ENCODE measurements around the gene ENG.

The ENG gene

GRCh38 chr9:127802576-127803443, 51.6 kb downstream of the ENG start, which contains the start of gene FPGS:
Gene FPGS (plus strand): TSS chr9:127802882. CDS start chr9:127802925, 43 bp downstream.
- FAIRE-seq (no peak), DNase-seq (ENCODE audit: insufficient read length, low spot score) (peak; percentile 98)
- peak; percentile 85 for TF ChIP-seq POLR2A (IDR thresholded peaks at IDR 0.05; ENCODE audit: low read depth, low read length)

DNA sequence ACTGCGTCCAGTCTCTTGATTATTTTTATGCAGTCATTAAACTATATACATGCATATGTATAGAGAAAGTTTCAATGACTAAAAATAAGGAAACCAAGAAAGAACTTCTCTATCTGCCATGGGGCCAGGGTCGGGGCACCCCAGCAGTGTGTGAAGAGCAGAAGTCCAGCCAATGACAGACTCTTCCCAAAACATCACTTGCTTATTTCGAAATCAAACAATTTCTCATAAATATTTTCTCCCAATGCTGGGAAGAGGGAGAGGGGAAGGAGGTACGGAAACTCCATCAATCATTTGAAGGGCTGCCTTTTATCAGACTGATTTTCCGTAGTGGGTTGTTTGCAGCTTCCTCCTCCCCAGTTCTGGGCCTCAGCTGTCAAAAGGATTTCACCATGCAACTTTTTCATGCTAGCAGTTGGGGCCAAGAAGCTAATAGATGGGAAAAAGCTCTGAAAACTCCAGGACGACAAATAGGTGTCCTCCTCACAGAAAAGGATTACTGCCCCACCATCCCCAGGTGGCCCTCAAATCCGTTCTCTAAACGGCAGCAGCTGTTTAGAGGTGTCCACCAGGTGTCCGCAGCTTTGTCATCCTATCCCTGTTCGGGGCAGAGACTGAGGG, 52.4 kb downstream of the ENG start:
- DNase-seq (ENCODE audit: insufficient read length, low spot score) (no peak), FAIRE-seq (no peak)
- TF ChIP-seq POLR2A (IDR thresholded peaks at IDR 0.05; ENCODE audit: low read depth, low read length) = no peak

- DNase-seq (ENCODE audit: insufficient read length, low spot score) = no peak
Measured at GRCh38 chr9:127796852-127797370, 57.5 kb downstream of the ENG start.

DNA sequence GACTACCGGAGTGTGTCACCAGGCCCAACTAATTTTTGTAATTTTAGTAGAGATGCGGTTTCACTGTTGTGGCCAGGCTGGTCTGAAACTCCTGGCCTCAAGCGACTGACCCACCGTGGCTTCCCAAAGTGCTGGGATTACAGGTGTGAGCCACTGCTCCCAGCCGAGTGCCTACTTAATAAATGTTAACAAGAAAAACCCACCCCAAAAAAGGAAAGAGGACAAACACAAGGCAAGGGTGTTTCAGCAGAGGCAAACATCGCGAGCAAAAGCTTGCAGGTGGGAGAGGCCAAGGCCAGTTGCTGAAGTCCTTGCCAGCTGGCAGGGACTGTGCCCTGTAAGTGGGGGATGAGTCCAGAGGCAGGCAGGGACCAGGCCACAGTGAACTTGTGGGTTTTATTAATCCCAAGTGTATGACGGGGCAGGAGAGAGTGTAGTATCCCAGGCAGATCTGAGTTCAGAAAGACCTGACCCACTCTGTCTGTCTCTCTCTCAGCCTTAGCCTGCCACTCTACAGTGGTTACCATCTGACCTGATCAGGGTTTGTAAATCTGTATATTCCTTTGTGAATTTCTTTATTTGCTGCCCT, 58.1 kb downstream of the ENG start:
- no peak for TF ChIP-seq POLR2A (IDR thresholded peaks at IDR 0.05; ENCODE audit: low read depth, low read length)
- DNase-seq (ENCODE audit: insufficient read length, low spot score) = no peak
- no peak for FAIRE-seq

More at GRCh38 chr9:127796852-127797370, 57.5 kb downstream of the ENG start:
- no peak for TF ChIP-seq POLR2A (IDR thresholded peaks at IDR 0.05; ENCODE audit: low read depth, low read length)
- FAIRE-seq = no peak

- DNase-seq (ENCODE audit: insufficient read length, low spot score) (no peak), FAIRE-seq (no peak)
- TF ChIP-seq POLR2A (IDR thresholded peaks at IDR 0.05; ENCODE audit: low read depth, low read length) = no peak
Measured at GRCh38 chr9:127794001-127794791, 60.3 kb downstream of the ENG start.

GRCh38 chr9:127793093-127793708, 61.3 kb downstream of the ENG start:
- FAIRE-seq (no peak), DNase-seq (ENCODE audit: insufficient read length, low spot score) (no peak)
- no peak for TF ChIP-seq POLR2A (IDR thresholded peaks at IDR 0.05; ENCODE audit: low read depth, low read length)

- no peak for DNase-seq (ENCODE audit: insufficient read length, low spot score)
- TF ChIP-seq POLR2A (IDR thresholded peaks at IDR 0.05; ENCODE audit: low read depth, low read length) = no peak
Measured at GRCh38 chr9:127792417-127793031, 61.9 kb downstream of the ENG start.

GRCh38 chr9:127791085-127791484, 63.4 kb downstream of the ENG start:
- FAIRE-seq = no peak

More at GRCh38 chr9:127792417-127793031, 61.9 kb downstream of the ENG start:
- no peak for FAIRE-seq

GRCh38 chr9:127790094-127790855, 64.2 kb downstream of the ENG start:
- no peak for TF ChIP-seq POLR2A (IDR thresholded peaks at IDR 0.05; ENCODE audit: low read depth, low read length)
- FAIRE-seq (no peak), DNase-seq (ENCODE audit: insufficient read length, low spot score) (no peak)

More at GRCh38 chr9:127791085-127791484, 63.4 kb downstream of the ENG start:
- TF ChIP-seq POLR2A (IDR thresholded peaks at IDR 0.05; ENCODE audit: low read depth, low read length) = no peak
- DNase-seq (ENCODE audit: insufficient read length, low spot score) = no peak

- no peak for FAIRE-seq
- TF ChIP-seq POLR2A (IDR thresholded peaks at IDR 0.05; ENCODE audit: low read depth, low read length) = no peak
- DNase-seq (ENCODE audit: insufficient read length, low spot score) = no peak
Measured at GRCh38 chr9:127789179-127789578, 65.3 kb downstream of the ENG start.

GRCh38 chr9:127788337-127789011, 66.0 kb downstream of the ENG start:
- no peak for TF ChIP-seq POLR2A (IDR thresholded peaks at IDR 0.05; ENCODE audit: low read depth, low read length)
- FAIRE-seq (no peak), DNase-seq (ENCODE audit: insufficient read length, low spot score) (no peak)
